Measurements from ENCODE around the gene VSIG8.

Gene VSIG8

DNA sequence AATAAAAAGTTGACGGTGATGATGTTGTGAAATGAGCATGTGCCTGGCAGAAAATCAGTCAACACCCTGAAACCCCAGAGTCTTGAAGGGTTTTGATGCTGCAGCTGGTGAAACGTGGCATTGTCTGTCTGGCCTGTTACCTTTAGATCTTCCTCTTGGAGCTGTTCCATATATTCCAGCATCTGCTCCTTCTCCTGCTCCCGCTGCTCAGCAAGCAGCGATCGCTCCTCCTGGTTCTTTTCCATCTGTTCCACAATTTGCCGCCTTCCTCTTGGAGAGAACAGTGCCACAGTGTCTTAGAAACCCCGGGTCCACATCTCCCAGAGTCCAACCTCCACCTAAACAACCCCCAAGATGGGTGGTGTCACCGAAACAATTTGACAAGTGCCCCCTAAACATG, 21.8 kb upstream of the VSIG8 start:
- no peak for DNase-seq (ENCODE audit: low read depth in 2 of 2)

DNA sequence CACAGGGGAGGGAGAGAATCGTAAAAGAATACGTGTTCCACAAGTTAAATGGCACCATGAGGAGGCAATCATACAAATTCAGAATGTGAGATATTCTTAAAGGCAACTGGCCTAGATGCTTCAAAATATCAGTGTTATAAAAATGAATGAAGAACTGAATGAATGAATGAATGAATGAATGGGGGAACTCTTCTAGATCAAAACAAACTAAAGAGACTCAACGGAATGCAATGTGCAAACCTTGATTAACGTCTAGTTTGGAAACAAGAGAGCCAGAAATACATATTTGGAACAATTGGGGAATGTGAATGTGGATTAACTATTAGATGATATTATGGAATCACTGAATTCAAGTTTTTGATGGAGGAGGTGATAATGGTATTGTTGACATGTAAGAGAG, 20.7 kb upstream of the VSIG8 start:
- DNase-seq (ENCODE audit: low read depth in 2 of 2) = no peak

GRCh38 chr1:159882527-159882862, 20.0 kb upstream of the VSIG8 start:
- DNase-seq (ENCODE audit: low read depth in 2 of 2) = no peak

DNA sequence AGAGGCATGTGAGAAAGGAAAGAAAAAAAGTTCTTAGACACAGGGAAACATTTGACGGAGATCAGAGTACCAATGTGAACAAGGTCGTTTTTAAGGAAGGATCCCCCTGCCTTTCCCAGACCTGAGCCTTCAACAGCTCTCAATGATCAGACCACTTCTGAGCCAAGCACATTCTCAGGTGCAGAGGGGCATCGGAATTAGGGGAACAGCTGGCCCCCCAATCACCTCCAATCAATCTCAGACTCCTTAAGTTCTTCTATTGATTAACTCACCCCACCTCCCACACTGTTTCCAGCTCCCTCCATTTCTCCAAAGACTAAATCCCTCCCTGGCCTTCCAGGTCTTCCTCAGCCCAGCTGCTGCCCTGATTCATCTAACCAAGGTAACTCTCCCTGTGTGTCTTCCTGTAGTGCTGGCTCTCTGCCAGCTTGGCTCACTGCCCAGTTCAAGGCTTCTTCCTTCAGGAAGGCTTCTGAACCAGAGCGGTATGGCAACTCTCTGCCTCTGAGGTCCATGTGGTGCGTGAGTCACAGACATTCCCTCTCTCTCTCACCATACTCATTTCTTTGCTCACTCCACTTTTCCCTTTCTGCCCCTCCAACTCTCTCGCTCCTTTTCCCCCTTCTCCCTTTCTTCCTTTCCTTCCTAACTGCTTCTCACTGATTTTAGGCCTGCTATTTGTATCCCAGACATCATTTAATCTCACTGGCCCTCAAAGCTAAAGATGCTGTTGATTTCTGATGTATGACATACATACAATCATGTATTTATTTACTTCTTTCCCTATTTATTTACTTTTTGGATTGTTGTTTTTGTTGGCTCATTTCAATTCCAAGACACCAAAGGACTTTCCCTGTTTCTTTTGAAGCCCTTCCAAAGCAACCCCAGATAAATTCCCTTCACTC, 19.4 kb upstream of the VSIG8 start:
- DNase-seq (ENCODE audit: low read depth in 2 of 2) = peak; percentile 92 to 93

DNA sequence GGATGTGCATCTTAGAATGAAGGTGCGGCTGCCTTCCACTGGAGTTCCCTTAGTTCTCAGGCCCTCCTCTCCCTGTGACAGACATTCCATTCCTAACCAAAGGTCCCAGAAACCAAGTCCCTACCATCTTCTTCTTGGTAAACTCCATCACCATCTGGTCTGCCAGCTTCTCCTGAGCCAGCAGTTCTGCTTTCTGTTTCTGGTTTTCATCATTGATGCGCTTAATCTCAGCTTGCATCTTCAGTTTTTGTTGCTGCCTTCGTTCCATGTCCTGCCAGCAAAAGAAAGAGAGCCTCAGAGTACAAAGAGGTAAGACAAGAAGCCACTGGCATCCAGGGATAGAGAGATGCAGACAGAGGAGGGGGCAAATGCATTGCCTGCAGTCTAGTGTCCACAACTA, 18.0 kb upstream of the VSIG8 start:
- no peak for DNase-seq (ENCODE audit: low read depth in 2 of 2)

GRCh38 chr1:159879977-159880376, 17.5 kb upstream of the VSIG8 start:
- DNase-seq (ENCODE audit: low read depth in 2 of 2) = peak; percentile 30 to 33

- DNase-seq (ENCODE audit: low read depth in 2 of 2) = no peak
Observed at GRCh38 chr1:159879136-159879535, 16.7 kb upstream of the VSIG8 start.

GRCh38 chr1:159877695-159878444, 15.4 kb upstream of the VSIG8 start:
- DNase-seq (ENCODE audit: low read depth in 2 of 2) = no peak

DNA sequence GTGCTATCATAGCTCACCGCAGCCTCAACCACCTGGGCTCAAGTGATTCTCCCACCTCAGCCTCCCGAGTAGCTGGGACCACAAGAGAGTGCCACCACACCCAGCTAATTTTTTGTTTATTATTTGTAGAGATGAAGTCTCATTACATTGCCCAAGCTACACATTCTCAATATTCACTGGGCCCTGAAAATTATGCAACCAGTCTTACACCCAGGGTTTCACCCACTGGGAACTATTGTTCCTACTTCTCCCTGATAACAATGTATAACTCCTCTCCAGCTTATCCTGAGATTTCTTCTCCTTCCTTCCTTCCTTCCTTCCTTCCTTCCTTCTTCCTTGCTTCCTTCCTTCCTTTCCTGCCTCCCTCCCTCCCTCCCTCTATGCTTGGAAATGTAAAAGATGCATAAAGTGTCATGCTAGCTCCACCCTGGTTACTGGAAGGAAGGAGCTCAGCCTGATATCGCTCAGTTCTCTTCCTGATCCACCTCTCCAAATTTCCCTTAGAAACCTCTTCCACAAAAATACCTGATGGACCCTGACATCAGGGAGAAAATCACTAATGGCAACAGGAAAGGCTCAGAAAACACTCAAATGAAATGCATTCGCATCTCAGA, 11.2 kb upstream of the VSIG8 start:
- no peak for DNase-seq (ENCODE audit: low read depth in 2 of 2)

DNA sequence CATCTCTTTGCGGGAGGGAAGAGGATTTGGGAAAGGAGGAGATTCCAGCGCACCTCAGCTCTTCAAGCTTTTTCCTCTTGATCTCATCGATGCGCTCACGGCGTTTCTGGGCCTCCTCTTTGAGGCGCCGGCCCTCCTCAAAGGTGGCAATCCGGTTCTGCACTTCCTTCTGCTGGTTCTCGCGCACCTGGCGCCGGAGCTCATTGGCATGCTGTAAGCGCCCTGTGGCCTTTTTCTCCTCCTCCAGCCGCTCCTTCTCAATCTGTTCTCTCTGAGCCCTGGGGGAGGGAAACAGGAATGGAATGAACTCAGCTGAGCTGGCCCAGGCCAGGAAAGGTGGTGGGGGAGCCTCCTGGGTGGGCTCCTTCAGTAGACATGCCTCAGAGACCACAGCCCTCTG, 10.4 kb upstream of the VSIG8 start:
- DNase-seq (ENCODE audit: low read depth in 2 of 2) = no peak

GRCh38 chr1:159870704-159871103, 8.2 kb upstream of the VSIG8 start:
- no peak for DNase-seq (ENCODE audit: low read depth in 2 of 2)

- DNase-seq (ENCODE audit: low read depth in 2 of 2) = no peak
Observed at GRCh38 chr1:159869607-159870006, 7.2 kb upstream of the VSIG8 start.

DNA sequence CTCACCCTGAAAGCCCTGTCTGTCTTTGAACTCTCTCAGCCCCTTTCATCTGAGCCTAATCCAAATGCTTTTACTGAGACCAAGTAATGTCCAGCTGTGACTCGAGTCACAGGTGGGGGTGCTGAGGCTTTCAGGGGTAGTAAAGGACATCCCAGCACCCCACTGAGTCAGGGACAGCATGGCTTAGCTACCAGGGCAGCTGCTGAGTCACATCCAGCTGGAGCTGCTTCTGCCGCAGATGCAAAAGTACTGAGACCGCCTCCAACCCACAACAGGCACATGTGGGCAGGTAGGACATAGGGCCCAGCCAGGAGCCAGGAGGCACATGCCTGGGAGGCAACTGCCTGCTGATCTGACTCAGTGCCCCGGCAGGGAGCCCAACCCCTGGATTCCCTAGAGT, 6.7 kb upstream of the VSIG8 start:
- no peak for DNase-seq (ENCODE audit: low read depth in 2 of 2)

- DNase-seq (ENCODE audit: low read depth in 2 of 2) = no peak
Observed at GRCh38 chr1:159868766-159869165, 6.3 kb upstream of the VSIG8 start.

DNA sequence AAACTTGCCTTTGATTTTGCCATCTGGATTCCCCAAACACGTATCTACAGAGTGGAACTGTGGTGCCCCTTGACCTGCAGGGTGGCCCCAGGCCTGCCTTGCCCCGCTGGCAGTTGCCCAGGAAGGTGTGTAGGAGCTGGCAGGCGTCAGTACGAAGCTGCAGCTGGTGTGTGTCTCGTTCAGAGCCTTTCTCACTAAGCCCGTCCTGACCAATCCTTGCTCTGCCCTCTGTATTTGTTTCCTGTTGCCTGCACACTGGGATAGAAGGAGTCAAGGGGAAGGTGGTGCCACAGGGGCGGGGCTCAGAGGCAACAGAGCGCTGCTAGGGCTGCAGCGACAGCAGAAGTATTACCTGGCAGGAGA, 5.2 kb upstream of the VSIG8 start:
- DNase-seq (ENCODE audit: low read depth in 2 of 2) = no peak

DNA sequence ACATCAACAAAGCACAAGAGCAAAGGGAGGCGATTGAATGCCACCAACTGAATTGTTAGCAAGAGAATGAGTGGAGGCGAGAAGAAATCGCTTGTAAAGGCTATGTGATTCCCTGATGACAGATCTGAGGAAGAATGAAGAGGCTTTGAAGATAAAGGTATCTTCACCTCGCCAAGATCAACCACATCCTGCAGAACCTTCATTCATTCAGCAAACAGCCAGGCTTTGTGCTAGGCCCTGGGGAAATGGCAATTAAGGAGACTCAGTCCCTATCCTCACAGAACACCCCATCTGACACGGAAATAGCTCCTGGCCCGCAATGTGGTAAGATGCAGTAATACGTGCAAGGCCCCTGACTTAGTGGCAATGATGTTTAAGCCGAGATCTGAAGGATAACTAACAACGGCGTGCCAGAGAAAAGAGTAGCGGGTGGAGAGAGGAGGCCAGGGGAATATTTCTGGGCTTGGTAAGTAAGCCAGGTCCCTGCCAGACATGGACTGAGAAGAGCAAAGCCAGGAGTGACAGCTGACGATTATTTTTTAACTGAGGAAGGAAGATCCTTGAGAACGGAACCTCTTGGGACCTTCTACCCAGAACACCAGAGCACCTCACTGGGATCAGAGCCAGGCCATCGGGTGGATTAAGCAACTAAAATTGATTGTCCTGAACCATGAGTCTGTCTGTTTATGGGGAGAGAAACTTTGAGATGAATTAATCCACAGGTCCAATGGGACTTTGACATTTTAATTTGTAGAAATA, 4.6 kb upstream of the VSIG8 start:
- DNase-seq (ENCODE audit: low read depth in 2 of 2) = no peak

GRCh38 chr1:159866066-159866465, 3.6 kb upstream of the VSIG8 start:
- no peak for DNase-seq (ENCODE audit: low read depth in 2 of 2)

DNA sequence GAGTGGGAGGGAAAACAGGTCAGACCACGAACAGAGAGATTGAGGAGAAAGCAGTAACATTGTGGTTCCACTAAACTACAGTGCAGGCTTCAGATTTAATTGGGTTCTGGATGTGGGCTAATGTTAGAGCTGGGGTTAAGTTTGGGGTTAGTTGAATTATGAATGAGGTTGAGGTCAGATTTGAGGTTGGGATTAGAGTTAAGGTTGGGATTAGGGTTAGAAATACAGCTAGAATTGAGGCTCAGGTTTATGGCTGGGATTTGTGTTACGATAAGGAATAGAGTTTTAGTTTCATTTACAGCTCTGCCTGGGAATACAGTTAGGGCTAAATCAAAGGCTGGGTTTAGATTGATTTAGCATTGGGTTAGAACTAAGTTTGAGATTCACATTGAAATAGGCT, 1.8 kb upstream of the VSIG8 start:
- DNase-seq (ENCODE audit: low read depth in 2 of 2) = no peak

- no peak for DNase-seq (ENCODE audit: low read depth in 2 of 2)
Observed at GRCh38 chr1:159862031-159862430, 426 bp downstream of the VSIG8 start.

DNA sequence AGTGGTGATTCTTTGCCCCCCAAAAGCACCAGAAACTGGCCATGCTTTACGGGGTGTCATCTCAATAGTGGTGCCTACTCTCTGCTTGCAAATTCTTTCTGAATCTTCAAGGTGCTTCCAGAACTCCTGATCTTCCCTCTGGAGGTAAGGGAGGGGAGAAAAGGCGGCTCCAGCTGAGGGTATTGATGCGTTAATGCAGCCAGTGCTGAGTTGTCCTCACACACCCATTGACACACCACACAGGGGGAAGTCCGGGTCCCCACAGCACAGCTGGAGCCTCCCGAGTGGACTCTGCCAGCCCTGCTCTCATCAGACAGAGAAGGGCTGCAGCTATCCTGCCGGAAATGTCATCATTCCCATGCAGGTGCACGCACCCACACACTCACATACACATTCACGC, 1.2 kb downstream of the VSIG8 start:
- DNase-seq (ENCODE audit: low read depth in 2 of 2) = no peak

- no peak for DNase-seq (ENCODE audit: low read depth in 2 of 2)
Observed at GRCh38 chr1:159860456-159860855, 2.0 kb downstream of the VSIG8 start.

DNA sequence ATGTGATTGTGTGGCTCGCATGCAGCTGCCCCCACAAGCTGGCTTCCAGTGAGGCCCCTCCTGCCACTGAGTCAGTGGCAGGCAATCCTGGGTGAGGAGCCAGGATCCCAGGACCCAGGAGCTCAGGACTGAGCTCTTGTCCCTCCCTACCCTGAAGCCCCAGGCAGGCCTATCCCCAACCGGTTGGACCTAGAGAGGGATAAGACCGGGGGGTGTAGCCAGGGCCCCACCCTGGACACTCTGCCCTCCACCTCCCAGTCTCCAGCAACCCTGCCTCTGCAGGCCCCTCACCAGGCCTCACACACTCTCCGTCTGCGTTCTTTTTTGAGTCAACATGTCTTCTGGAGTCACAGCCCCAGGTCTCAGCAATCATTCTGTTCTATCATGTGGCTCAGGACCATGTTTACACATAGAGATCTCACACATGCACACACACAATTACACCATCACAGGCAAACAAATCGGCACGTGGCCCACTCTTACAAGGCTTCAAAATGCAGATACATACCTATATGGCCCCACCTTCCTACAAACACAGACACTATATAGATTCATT, 2.6 kb downstream of the VSIG8 start:
- DNase-seq (ENCODE audit: low read depth in 2 of 2) = no peak

Measured in fibroblast of skin of left biceps (primary cell).